Astrocyte (in vitro differentiated cells and primary cell): ENCODE data around the gene PHTF1.

Experiments used
- EZH2 ChIP-seq: IDR thresholded peaks from 2 replicates; pipeline ENCODE4 v1.6.1; 2012; ENCODE audit warnings: mild to moderate bottlenecking, low read length, inconsistent platforms; ENCODE audit not compliant: insufficient read depth
- TF ChIP-seq, protein P1 (sequence below): IDR thresholded peaks from 2 replicates; pipeline ENCODE4 v1.5.1; 2011; ENCODE audit warnings: low read depth, mild to moderate bottlenecking, inconsistent platforms, low read length, moderate library complexity; ENCODE audit not compliant: insufficient read depth

DNA sequence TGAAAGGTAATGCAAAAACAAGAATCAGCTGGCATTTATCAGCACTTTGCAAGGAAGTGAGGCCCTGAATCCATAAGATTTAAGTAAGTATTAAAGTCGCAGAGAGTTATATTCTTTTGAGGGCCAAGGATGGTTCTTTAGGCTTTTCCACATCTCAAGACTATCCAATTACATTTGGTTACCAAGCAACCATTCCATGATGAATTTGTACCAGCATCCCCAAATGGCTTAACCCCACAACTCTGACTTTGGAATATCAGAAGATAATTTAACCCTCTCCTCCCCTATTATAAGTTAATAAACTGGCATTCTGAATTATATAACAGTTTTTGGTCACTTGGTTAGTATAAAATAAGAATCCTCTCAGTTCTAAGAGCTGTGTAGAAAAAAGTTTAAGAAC is 2.8 kb downstream of the PHTF1 start:
- TF ChIP-seq, protein P1, sequence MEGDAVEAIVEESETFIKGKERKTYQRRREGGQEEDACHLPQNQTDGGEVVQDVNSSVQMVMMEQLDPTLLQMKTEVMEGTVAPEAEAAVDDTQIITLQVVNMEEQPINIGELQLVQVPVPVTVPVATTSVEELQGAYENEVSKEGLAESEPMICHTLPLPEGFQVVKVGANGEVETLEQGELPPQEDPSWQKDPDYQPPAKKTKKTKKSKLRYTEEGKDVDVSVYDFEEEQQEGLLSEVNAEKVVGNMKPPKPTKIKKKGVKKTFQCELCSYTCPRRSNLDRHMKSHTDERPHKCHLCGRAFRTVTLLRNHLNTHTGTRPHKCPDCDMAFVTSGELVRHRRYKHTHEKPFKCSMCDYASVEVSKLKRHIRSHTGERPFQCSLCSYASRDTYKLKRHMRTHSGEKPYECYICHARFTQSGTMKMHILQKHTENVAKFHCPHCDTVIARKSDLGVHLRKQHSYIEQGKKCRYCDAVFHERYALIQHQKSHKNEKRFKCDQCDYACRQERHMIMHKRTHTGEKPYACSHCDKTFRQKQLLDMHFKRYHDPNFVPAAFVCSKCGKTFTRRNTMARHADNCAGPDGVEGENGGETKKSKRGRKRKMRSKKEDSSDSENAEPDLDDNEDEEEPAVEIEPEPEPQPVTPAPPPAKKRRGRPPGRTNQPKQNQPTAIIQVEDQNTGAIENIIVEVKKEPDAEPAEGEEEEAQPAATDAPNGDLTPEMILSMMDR: no peak
- no peak for TF ChIP-seq EZH2
